PC-9 (cell line): ENCODE data around the gene EFS.

ENCODE experiments used
- CTCF ChIP-seq: fragments of 200-600 bp; sonication (generic); conservative IDR thresholded peaks from 2 replicates; pipeline ENCODE4 v1.6.1; 2017; ENCODE audit warnings: mixed run types, antibody characterized with exemption, mild to moderate bottlenecking, moderate library complexity
- EZH2 ChIP-seq: fragments of 200-600 bp; sonication (generic); IDR thresholded peaks from 2 replicates; pipeline ENCODE4 v1.8.0; 2017; ENCODE audit warnings: antibody characterized with exemption, low read depth

GRCh38 chr14:23361320-23361719, 3.7 kb downstream of the EFS start:
- no peak for TF ChIP-seq CTCF
- TF ChIP-seq EZH2 = no peak
